Coronary artery (tissue), 2 donors: ENCODE data around the gene DGAT2.
A peak's percentile ranks its signal among the peaks of the same experiment; 100 is the strongest.

ENCODE experiments used
- DNase-seq: peaks from one replicate; pipeline ENCODE4 v3.0.0-alpha.2; 2017; ENCODE audit warnings: low spot score
- H3K27ac ChIP-seq, 2 donors: fragments of 200-600 bp; sonication (generic); one replicate each; pipeline ENCODE4 v1.5.1; 2016 to 2019
- H3K4me3 ChIP-seq: fragments of 200-600 bp; sonication (generic); 2 replicates; pipeline ENCODE4 v1.5.1; 2016; ENCODE audit warnings: mild to moderate bottlenecking, moderate library complexity
- TF ChIP-seq, protein P1 (sequence below): fragments of 200-600 bp; sonication (generic); IDR thresholded peaks from one replicate; pipeline ENCODE4 v1.5.1; 2019; ENCODE audit warnings: antibody characterized with exemption

The DGAT2 gene, protein sequence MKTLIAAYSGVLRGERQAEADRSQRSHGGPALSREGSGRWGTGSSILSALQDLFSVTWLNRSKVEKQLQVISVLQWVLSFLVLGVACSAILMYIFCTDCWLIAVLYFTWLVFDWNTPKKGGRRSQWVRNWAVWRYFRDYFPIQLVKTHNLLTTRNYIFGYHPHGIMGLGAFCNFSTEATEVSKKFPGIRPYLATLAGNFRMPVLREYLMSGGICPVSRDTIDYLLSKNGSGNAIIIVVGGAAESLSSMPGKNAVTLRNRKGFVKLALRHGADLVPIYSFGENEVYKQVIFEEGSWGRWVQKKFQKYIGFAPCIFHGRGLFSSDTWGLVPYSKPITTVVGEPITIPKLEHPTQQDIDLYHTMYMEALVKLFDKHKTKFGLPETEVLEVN

DNA sequence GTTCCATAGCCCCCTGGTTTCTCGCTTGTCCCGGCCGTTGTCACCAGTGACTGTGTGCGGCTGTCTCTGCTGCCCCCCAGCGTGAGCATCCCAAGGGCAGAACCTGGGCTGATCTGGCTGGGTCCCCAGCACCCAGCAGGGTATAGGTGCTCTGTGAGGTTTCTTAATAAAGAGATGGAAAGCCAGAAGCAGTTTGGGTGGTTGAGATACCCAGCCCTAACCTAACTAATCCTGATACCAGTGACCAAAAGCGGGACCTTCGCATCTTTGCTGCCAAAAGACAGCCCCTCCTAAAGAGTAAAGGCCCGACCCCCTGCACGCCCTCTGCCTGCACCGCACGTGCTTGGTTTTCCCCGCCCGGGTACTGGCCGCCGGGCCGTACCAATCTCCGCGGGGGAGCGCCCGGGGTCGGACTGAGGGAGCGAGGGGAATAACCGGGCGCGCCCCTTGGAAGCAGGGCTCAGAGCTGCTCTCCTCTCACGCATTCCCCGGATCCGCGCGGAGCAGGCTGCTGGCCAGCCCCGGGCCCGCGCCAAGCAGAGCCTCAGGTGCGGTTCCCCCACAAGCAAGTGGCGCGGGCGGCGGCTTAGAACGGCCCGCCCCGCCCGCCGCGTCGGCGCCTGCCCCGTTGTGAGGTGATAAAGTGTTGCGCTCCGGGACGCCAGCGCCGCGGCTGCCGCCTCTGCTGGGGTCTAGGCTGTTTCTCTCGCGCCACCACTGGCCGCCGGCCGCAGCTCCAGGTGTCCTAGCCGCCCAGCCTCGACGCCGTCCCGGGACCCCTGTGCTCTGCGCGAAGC, at the start of gene DGAT2:
DGAT2 (plus strand) TSS at position 667 of the 797 bp plus-strand sequence. CDS start 214 bp downstream, outside the sequence.
- TF ChIP-seq, protein P1, sequence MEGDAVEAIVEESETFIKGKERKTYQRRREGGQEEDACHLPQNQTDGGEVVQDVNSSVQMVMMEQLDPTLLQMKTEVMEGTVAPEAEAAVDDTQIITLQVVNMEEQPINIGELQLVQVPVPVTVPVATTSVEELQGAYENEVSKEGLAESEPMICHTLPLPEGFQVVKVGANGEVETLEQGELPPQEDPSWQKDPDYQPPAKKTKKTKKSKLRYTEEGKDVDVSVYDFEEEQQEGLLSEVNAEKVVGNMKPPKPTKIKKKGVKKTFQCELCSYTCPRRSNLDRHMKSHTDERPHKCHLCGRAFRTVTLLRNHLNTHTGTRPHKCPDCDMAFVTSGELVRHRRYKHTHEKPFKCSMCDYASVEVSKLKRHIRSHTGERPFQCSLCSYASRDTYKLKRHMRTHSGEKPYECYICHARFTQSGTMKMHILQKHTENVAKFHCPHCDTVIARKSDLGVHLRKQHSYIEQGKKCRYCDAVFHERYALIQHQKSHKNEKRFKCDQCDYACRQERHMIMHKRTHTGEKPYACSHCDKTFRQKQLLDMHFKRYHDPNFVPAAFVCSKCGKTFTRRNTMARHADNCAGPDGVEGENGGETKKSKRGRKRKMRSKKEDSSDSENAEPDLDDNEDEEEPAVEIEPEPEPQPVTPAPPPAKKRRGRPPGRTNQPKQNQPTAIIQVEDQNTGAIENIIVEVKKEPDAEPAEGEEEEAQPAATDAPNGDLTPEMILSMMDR, result no peak
- DNase-seq, result no peak
- Histone ChIP-seq H3K27ac (no peak within 1 kb of the TSS), H3K4me3 (peak within 1 kb of the TSS; percentile 76)

DNA sequence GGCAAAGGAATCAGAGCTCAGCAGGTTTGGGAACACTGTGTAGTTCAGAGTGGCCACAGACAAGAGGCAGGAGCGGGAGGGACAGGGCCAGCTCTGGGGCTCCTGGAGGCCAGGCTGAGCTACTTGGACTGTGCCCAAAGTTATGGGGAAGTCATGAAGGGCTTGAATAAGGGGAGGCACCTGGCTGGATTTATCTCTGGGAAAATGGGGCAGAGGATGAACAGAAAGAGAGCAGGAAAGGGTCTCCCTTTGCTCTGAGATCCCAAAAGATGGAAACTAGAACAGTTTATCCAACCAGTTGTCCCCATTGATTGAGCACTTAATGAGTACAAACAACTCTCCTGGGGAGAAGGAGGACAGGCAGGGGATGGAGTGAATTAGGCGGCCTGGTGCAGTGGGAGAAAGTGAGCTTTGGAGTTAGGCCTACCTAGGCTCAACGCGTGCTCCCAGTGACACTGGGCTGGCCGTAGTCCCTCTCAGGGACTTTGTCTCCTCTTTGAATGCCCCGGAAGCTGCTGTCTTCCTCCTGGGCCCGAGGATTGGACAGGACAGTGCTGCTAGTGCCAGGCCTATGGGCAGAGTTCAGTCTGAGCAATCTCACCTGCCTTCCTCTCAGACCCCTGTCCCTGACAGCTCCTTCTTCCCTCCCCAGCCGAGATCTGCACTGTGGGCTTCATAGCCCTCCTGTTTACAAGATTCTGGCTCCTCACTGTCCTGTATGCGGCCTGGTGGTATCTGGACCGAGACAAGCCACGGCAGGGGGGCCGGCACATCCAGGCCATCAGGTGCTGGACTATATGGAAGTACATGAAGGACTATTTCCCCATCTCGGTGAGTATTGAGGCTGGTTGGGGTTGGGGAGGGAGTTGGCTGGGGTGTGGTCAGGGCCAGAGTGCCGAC, 49.0 kb upstream of the DGAT2 start:
- Histone ChIP-seq H3K27ac (no peak overlapping the region), H3K4me3 (no peak overlapping the region)
- TF ChIP-seq, protein P1, result no peak
- DNase-seq, result peak; percentile 41

DNA sequence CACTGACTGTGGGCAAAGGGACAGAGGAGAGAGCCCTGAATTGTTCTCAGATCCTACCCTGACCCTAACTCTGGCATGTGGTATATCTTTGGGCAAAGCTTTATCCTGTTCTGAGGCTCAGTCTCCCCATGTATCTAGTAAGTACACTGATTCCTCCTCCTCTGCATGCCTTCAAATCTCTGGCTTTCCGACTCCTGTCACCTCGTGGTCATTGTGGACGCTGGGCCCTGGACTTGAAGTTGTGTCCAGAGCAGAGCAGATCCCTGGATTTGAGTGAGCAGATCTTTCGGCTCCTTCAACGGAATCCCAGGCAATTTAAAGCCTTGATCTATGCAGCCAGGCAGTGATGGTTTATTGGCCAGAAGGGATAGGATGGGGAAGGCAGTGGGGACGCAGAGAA, 47.9 kb upstream of the DGAT2 start:
- TF ChIP-seq, protein P1, result no peak
- Histone ChIP-seq H3K27ac (no peak overlapping the region), H3K4me3 (no peak overlapping the region)
- DNase-seq, result no peak

DNA sequence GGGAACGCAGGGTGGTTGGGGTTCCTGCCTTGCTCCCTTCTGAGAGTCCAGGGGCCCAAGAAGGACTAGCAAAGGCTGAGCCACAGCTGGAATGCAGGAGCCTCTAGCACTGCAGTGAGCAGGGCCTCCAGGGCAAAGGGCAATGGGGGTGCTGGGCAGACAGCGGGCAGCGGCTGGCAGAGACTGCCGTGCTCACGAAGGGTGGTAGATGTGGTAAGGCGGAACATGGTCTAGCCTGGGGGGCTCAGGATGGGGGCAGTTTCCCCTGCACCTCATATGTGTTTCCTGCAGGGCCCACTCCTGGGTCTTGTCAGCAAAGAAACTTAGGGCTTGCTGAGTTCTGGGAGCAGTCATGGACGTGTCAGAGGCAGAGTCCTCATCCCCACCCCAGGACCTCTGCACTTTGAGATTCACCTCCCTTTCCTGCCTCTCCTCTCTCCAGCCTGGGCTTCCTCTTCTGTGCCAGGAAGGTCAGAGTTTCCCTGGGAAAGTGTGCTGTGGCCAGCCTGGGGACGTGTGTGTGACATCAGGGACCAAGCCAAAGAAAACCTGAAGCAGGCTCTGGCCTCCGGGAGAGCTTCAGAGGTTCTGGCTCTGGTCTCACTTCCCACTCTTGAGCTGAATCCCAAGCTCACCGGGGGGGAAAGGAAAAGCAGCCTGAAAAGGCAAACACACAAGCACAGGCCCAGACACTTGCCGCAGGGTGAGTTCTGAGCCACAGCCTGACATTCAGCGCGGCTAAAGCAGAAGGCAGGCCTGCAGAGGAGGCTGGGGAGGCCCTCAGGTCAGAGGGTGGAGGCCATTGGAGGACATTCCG, 46.5 kb upstream of the DGAT2 start:
- no peak for DNase-seq

DNA sequence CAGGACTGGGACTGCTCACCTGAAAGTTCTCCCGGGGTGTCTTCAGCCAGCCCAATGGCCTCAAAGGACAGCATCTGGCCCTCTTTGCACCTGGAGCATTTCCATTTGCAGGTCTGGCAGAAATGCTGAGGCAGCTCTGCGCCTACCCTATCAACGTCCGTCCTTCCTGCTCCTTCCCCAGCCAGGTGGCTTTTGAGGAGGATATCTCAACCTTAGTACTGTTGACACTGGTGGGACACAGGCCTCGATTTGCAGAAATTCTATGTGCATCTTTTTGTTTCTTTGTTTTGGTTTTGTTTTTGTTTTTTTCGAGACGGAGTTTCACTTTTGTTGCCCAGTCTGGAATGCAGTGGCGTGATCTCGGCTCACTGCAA, 45.9 kb upstream of the DGAT2 start:
- no peak overlapping the region for H3K4me3 ChIP-seq
- TF ChIP-seq, protein P1, result no peak
- DNase-seq, result no peak
- no peak overlapping the region for H3K27ac ChIP-seq

More for the DNA sequence above, 46.5 kb upstream of the DGAT2 start:
- TF ChIP-seq, protein P1, result no peak
- Histone ChIP-seq H3K4me3 (no peak overlapping the region), H3K27ac (no peak overlapping the region)
